Measurements from ENCODE around the gene GAN. TPM values are rescaled to one million over a fixed set of nuclear protein-coding genes. Genes with fewer than 3 reads are reported as not detected.

The GAN gene
- polyA plus RNA-seq, 1 donor = 2.7 TPM

Other genes with a start within 250 kb of the GAN start
- 0.93 TPM for gene C16orf46, start 237.7 kb upstream of the GAN start, polyA plus RNA-seq
- gene GCSH, start 218.6 kb upstream of the GAN start, polyA plus RNA-seq = 34.1 TPM
- 1.2 TPM for gene BCO1, start 76.3 kb upstream of the GAN start, polyA plus RNA-seq
- 64.5 TPM for gene CMIP, start 129.8 kb downstream of the GAN start, polyA plus RNA-seq